ENCODE data around the gene MRPS34. TPM values are rescaled to one million over a fixed set of nuclear protein-coding genes. Genes with fewer than 3 reads are reported as not detected.

The MRPS34 gene
- total RNA-seq, 2 donors from 2014 or later: 80.8 to 190 TPM

GRCh38 chr16:1762879-1763520 is 9.9 kb downstream of the MRPS34 start:
- Mint-ChIP-seq H3K4me3 (no peak overlapping the region), H3K36me3 (ENCODE audit: low read depth) (peaks cover 21% of the 10 kb centered on the region), H3K4me1 (no peaks in the 10 kb centered on the region), H3K27me3 (no peaks in the 10 kb centered on the region), H3K27ac (no peak overlapping the region), H3K9me3 (no peaks in the 10 kb centered on the region)
- no peak for ATAC-seq (replicated peaks)

GRCh38 chr16:1762196-1762878 is 10.6 kb downstream of the MRPS34 start:
- Mint-ChIP-seq H3K4me3 (no peak overlapping the region), H3K4me1 (no peaks in the 10 kb centered on the region), H3K27me3 (no peaks in the 10 kb centered on the region), H3K36me3 (ENCODE audit: low read depth) (peaks cover 18% of the 10 kb centered on the region), H3K9me3 (no peaks in the 10 kb centered on the region), H3K27ac (no peak overlapping the region)
- no peak for ATAC-seq (replicated peaks)

DNA sequence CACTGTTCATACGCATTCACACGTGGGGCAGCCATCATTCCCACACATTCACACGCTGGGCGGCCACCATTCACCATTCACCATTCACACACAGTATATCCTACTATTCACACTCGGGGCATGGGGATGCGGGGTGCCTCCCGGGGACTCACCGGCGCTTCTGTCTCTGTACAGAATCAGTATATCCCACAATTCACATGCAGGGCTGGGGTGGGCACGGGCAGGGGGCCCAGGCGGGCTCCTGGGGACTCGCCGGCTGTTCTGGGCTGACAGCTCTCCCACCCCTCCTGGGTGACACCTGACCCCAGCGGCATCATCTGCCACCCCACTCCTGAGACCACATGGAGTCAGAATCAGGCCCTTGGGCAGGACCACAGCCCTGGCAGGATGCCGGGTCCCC is 11.2 kb downstream of the MRPS34 start:
- H3K27ac Mint-ChIP-seq: no peak overlapping the region
- no peak for ATAC-seq (replicated peaks)
- no peaks in the 10 kb centered on the region for H3K9me3 Mint-ChIP-seq
- H3K4me3 Mint-ChIP-seq: no peak overlapping the region
- H3K36me3 Mint-ChIP-seq (ENCODE audit: low read depth): peaks cover 12% of the 10 kb centered on the region
- peaks cover 2% of the 10 kb centered on the region for H3K4me1 Mint-ChIP-seq
- H3K27me3 Mint-ChIP-seq: no peaks in the 10 kb centered on the region

DNA sequence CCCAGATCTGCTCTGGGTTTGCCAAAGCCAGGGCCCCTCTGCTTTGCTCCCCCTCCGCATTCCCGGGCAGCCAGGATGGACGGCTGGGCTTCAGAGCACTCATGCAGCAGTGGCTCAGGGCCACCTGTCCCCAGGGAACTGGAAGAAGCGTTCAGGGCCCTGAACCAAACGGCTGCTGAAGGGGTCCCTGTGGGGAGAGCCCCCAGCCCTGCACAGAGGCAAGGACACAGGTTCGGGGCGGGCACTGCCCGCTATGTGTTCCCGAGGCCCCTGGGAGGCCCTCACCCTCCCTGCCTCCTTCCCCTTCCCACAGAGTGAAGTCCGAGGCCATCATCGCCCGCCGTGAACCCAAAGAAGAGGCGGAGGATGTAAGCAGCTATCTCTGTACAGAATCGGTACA is 12.0 kb downstream of the MRPS34 start:
- Mint-ChIP-seq H3K9me3 (no peaks in the 10 kb centered on the region), H3K4me1 (peaks cover 5% of the 10 kb centered on the region), H3K27ac (no peak overlapping the region), H3K36me3 (ENCODE audit: low read depth) (peaks cover 12% of the 10 kb centered on the region), H3K27me3 (no peaks in the 10 kb centered on the region), H3K4me3 (no peak overlapping the region)
- ATAC-seq (replicated peaks): no peak

DNA sequence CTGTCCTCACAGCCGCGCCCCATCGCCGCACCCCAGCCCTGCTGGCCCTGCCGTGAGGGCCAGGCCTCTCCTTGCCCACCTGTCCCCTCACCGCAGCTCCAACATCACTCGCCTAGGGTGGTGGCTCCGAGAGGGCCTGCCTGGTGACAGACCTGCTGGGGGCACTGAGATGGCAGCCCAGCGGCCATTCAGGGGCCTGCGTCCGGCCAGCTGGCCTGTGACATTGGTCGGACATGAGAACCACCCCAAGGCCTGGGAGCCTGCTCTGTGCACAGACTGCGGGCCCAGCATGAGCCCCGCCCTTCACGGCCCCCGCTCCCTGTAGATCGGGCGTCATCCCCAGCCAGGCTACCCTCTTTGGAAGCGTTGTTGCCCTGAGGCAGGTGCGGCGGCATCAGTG is 13.4 kb downstream of the MRPS34 start:
- H3K4me1 Mint-ChIP-seq: peaks cover 5% of the 10 kb centered on the region
- no peaks in the 10 kb centered on the region for H3K27me3 Mint-ChIP-seq

GRCh38 chr16:1758923-1759322 is 14.0 kb downstream of the MRPS34 start:
- no peak overlapping the region for H3K27ac Mint-ChIP-seq
- no peak for ATAC-seq (replicated peaks)
- H3K4me3 Mint-ChIP-seq: no peak overlapping the region
- H3K4me1 Mint-ChIP-seq: peaks cover 5% of the 10 kb centered on the region
- peaks cover 30% of the 10 kb centered on the region for H3K36me3 Mint-ChIP-seq (ENCODE audit: low read depth)
- H3K9me3 Mint-ChIP-seq: no peaks in the 10 kb centered on the region
- H3K27me3 Mint-ChIP-seq: no peaks in the 10 kb centered on the region

More for the DNA sequence above, 13.4 kb downstream of the MRPS34 start:
- Mint-ChIP-seq H3K27ac (no peak overlapping the region), H3K9me3 (no peaks in the 10 kb centered on the region), H3K4me3 (no peak overlapping the region), H3K36me3 (ENCODE audit: low read depth) (peaks cover 25% of the 10 kb centered on the region)
- ATAC-seq (replicated peaks): no peak

DNA sequence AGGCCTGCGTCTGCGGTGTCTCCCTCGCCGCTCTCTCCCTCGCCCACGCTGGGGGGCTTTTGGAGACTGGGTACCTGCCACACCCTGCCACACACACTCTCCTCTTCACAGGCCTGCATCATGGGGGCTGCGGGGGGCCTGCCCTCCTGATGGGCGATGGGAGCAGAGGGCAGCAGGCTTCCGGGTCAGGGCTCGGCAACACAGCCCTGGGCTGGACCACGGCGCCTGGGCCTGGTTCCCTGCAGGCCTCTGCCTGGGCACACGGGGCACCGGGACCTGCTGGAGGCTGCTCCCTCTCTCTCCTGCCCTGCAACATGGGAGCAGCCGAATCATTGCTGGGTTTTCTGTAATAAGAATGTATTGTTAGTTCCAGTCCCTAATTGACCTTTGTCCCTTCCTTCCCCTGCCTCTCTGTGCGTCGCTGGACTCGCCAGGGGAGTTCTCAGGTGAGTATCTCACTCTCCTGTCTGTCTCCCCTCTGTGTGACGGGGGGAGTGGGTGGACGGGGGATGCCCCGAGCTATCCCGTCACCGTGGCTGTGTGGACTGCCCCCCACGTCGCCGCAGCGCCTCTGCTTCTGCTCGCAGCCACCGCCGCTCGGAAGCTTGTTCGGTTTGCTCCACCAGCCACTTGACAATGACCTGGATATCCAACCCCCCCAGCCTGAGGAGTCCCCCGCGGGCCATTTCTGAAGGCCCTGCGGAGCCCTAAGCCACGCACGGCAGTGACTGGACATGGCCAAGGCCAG is 15.0 kb downstream of the MRPS34 start:
- Mint-ChIP-seq H3K9me3 (no peaks in the 10 kb centered on the region), H3K36me3 (ENCODE audit: low read depth) (peaks cover 39% of the 10 kb centered on the region), H3K4me3 (no peak overlapping the region), H3K27ac (peak overlapping the region; percentile 48), H3K4me1 (peaks cover 5% of the 10 kb centered on the region), H3K27me3 (no peaks in the 10 kb centered on the region)
- no peak for ATAC-seq (replicated peaks)

DNA sequence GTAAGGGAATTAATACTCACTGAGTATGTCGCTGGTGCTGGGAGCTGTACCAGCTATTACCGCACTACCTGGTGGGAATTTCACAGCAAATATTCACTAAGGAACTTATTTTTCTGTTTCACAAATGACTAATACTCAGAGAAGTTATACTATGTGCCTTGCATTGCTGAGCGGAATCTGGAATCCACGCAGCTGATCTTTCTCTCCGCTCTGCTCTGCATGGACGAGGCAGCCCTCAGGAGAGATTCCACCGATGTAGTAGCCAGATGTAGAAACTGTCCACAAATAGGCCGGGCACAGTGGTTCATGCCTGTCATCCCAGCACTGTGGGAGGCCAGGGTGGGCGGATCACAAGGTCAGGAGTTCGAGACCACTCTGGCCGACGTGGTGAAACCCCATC is 18.7 kb downstream of the MRPS34 start:
- Mint-ChIP-seq H3K27ac (no peak overlapping the region), H3K4me3 (no peak overlapping the region), H3K9me3 (no peaks in the 10 kb centered on the region), H3K36me3 (ENCODE audit: low read depth) (peaks cover 42% of the 10 kb centered on the region), H3K4me1 (peaks cover 5% of the 10 kb centered on the region), H3K27me3 (no peaks in the 10 kb centered on the region)
- no peak for ATAC-seq (replicated peaks)

DNA sequence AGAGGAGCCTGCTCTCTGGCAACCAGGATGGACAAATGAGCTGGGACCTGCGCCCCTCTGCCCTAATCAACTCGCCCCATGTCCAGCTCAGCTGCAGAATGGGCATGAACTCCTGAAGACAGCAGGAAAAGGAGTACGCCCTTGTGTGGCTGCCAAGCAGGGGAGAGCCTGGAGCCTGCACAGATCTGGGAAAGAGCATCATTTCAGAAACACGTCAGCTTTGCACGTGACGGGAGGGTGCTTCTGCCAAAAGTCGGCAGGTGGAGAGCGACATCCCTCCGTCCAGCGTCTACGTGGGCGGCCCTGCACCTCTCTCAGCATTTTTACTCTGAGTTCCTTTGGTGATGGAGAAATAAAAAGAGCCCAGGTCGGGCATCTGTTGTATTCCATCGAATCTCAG is 20.1 kb downstream of the MRPS34 start:
- no peak for ATAC-seq (replicated peaks)
- Mint-ChIP-seq H3K27ac (no peak overlapping the region), H3K4me3 (no peak overlapping the region), H3K4me1 (peaks cover 5% of the 10 kb centered on the region), H3K36me3 (ENCODE audit: low read depth) (peaks cover 50% of the 10 kb centered on the region), H3K9me3 (no peaks in the 10 kb centered on the region), H3K27me3 (no peaks in the 10 kb centered on the region)

GRCh38 chr16:1751946-1752345 is 21.0 kb downstream of the MRPS34 start:
- no peak for ATAC-seq (replicated peaks)
- Mint-ChIP-seq H3K27ac (no peak overlapping the region), H3K4me3 (no peak overlapping the region), H3K4me1 (peaks cover 5% of the 10 kb centered on the region), H3K36me3 (ENCODE audit: low read depth) (peaks cover 50% of the 10 kb centered on the region), H3K9me3 (no peaks in the 10 kb centered on the region), H3K27me3 (no peaks in the 10 kb centered on the region)

GRCh38 chr16:1749152-1750117 is 23.5 kb downstream of the MRPS34 start:
- peak; percentile 32 for ATAC-seq (replicated peaks)
- Mint-ChIP-seq H3K9me3 (no peaks in the 10 kb centered on the region), H3K4me1 (no peaks in the 10 kb centered on the region), H3K27me3 (no peaks in the 10 kb centered on the region), H3K4me3 (no peak overlapping the region), H3K27ac (no peak overlapping the region), H3K36me3 (ENCODE audit: low read depth) (peaks cover 55% of the 10 kb centered on the region)

- H3K4me3 Mint-ChIP-seq: no peak overlapping the region
- H3K9me3 Mint-ChIP-seq: no peaks in the 10 kb centered on the region
- H3K36me3 Mint-ChIP-seq (ENCODE audit: low read depth): peaks cover 44% of the 10 kb centered on the region
- H3K4me1 Mint-ChIP-seq: no peaks in the 10 kb centered on the region
- H3K27me3 Mint-ChIP-seq: no peaks in the 10 kb centered on the region
- H3K27ac Mint-ChIP-seq: no peak overlapping the region
- no peak for ATAC-seq (replicated peaks)
These were observed 25.0 kb downstream of the MRPS34 start for GRCh38 chr16:1747934-1748333.

- Mint-ChIP-seq H3K36me3 (ENCODE audit: low read depth) (peaks cover 32% of the 10 kb centered on the region), H3K27me3 (no peaks in the 10 kb centered on the region), H3K4me3 (no peak overlapping the region)
These were observed 26.2 kb downstream of the MRPS34 start for GRCh38 chr16:1746693-1747195.

More at GRCh38 chr16:1746693-1747195, 26.2 kb downstream of the MRPS34 start:
- Mint-ChIP-seq H3K4me1 (no peaks in the 10 kb centered on the region), H3K27ac (no peak overlapping the region), H3K9me3 (no peaks in the 10 kb centered on the region)
- ATAC-seq (replicated peaks): no peak
